Measurements from ENCODE around the gene MGME1.

The MGME1 gene, protein sequence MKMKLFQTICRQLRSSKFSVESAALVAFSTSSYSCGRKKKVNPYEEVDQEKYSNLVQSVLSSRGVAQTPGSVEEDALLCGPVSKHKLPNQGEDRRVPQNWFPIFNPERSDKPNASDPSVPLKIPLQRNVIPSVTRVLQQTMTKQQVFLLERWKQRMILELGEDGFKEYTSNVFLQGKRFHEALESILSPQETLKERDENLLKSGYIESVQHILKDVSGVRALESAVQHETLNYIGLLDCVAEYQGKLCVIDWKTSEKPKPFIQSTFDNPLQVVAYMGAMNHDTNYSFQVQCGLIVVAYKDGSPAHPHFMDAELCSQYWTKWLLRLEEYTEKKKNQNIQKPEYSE

DNA sequence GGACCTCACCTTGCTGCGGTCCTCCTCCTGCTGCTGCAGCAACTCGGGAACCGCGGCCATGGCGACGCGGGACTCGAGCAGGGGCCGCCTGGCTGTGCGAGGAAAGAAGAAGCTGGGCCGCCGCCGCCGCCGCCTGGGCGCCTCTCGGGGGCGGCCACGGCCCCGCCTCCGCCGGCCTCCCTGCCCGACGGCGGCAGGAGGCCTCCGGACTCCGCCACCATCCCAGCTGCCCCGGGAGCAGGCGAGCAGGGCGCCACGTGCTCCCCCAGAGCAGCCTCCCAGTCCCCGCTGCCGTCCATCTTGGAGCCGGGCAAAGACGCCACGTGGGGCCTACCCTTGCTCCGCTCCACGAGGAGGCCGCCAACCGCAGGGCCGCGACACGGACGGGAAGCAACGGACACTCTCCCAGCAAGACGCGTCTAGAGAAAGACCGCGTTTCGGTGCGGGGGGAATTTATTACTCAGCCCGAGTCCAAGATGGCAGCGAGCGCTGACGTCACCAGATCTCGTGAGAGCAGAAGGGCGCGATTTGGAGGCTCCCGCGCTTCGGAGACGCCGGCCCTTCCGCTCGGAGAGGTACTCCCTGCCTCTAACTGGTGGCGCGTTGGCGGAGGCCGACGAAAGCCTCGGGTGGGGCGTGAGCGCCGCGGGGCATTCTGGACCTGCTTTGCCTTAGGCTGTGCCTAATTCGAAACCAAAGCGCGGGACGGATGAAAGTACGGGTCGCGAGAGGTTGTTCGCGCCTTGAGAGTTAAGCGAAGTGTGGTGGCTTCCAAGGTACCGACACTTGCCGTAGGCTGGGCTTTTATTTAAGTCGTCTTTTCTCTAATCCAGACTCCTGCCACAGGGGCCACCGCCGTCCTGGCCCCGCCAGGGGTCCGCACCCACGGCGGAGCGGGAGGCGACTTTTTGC lies at the start of gene MGME1, which contains the start of gene SNX5:
MGME1 (plus strand) TSS at position 653 of the 912 bp plus-strand sequence. CDS start 842 bp downstream, outside the sequence.
SNX5 (minus strand) TSS at position 429 of the 912 bp plus-strand sequence; CDS start at position 60, 369 bp downstream.
- peak; percentile 91 for DNase-seq

DNA sequence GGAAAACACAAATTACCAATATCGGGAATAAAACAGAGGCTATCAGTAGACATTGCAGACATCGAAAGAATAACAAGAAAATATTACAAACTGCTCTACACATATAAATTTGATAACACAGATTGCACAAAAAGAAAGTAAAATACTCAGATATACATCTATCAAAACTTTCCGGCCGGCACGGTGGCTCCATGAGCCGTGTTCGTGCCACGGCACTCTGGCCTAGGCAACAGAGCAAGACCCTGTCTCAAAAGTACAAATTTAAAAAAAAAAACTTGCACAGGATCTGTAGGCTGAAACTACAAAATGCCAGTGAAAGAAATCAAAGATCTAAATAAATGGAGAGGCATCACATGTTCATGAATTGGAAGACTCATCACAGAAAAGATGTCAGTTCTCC lies 49.7 kb upstream of the MGME1 start:
- no peak for DNase-seq

DNA sequence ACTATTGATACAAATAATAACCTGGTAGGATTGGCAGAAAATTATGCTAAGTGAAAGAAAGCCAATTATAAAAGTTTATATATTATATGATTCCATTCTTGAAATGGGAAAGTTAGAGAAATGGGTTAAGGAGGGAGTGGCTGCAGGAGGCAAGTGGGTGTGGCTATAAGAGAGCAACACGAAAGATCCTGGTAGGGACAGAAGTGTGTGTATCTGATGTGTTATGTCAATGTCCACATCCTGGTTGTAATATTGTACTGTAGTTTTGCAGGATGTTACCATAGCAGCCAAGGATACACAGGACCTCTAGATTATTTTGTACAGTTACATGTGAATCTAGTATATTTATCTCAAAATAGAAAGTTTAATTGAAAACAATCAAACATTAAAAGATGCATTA lies 47.0 kb upstream of the MGME1 start:
- DNase-seq, result no peak

DNA sequence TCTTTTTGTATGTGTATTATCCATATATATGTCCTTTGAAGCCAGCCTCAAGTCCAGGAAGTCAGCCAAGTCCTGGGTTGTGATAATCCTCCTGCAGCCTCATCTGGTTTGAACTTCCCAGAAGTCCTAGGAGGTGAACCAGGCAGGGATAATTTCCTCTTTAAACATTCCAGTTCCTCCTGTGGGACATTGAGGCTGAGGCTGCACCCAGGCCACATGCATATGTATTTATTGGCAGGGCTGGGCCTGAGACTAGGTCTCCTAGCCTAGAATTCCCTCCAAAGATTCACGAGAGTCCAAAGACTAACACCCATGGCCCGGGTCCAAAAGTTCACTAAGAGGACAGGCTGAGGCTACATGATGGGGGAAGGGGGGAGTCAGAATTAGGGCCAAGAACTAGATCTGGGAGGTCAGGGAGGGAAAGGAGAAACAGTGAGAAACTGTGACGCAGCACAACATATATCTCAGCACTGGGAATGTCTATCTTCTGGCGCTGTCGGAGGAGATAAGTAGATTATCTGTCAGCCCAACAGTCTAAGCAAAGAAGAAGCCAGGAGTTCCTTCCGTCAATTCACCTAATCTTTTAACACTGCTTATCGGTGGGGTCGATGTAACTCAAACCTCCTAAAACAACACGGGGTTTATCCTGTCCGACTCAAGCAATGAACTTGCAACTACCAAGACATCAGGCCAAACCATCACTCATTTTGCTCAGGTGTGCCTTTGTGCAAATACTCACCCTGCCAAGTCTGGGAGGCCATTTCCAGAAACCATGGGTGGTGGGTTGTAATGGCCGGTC lies 43.5 kb upstream of the MGME1 start:
- DNase-seq, result no peak

DNA sequence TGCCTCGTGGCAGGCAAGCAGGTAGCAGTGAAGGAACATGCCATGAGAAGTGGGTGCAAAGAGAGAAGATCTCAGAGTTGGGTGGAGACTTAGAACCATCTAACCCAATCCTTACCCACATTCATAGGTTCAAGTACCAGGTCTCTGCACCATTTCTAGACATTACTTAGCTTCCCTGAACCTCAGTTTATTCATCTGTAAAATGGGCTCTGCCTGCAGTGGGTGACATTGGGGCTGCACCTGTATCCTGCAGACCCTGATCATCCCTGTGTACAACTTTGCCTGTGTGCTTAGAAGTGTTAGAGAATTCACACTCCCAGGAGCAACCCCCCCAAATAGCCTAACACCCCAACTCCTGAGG lies 42.9 kb upstream of the MGME1 start:
- no peak for DNase-seq

DNA sequence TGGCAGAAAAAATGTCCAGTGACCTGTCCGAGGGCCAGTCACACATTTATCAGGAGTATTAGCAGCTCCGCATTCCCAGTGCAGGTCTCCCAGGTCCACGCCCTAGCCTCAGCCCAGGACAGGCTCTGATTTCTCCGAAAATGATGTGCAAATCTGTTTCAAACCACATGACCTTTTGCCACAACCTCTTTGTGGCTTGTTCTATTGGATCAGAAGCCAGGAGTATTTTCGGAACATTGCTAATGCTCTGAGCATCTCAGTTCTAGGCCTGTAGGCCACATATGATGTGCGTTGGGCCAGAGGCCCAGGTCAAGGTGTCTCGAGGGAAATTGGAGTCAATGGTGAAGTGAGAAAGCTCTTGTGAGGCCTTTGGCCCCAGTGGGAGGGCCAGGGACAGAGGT lies 40.6 kb upstream of the MGME1 start:
- no peak for DNase-seq

DNA sequence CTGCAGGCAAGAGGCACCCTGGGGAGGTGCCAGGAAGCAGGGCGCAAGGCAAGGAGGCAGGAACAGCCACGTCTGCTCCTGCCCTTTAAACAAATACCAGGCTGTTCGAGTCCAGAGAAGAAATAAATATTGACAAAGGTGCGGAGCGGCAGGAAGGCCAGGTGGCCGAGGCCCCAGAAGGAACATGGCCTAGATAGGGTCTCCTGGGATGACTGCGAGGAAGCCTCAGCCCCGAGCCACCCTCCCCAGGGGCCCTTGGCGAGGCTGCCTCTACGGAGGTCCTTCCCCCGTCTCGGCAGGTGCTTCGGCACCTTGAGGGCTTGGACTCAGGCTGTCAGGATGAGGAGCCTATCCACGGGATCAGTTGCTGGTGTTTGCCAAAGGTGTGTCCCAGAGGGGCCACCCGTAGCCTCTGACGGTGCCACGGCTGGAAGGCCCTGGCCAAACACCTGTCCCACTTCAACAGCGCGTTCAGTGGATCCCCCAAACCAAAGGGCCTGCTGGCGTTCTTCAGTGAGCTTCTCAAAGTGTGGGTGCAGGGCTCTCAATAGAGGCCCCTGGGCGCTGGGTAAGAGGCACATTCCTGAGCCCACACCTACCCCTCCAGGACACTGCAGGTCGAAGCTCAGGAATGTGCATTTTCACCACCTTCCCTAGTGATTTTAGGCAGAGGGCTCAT lies 40.0 kb upstream of the MGME1 start:
- peak; percentile 29 for DNase-seq

DNA sequence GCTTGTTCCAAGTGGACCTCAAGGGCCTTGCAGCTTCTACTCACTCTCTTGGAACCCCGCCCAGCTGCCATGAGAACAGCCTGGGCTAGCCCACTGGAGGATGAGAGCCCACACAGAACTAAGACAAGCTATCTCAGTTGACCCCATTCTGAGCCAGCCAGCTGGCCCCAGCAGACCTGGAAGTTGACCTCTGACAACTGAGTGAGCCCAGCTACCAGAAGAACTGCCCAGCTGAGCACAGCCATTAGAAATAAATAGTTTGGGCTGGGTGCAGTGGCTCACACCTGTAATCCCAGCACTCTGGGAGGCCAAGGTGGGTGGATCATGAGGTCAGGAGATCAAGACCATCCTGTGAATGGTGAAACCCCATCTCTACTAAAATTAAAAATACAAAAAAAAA lies 37.3 kb upstream of the MGME1 start:
- no peak for DNase-seq

DNA sequence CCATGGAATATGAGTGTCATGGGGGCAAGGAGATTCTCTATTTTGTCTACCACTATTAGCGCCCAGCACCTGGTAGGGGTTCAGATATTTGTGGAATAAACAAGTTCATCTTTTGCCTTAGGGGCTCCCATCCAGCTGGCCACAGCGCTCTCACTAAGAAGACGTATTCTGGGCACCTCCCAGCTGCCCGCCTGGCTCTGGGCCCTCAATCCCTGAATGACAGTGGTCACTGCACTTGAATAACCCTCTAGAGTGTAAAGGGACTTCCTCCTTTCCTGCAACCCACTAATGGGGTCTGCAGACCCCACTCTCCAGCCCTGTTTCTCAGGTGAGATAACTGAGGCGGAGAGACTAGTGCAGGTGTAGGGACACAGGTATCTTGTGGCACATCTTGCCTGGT lies 36.4 kb upstream of the MGME1 start:
- no peak for DNase-seq

DNA sequence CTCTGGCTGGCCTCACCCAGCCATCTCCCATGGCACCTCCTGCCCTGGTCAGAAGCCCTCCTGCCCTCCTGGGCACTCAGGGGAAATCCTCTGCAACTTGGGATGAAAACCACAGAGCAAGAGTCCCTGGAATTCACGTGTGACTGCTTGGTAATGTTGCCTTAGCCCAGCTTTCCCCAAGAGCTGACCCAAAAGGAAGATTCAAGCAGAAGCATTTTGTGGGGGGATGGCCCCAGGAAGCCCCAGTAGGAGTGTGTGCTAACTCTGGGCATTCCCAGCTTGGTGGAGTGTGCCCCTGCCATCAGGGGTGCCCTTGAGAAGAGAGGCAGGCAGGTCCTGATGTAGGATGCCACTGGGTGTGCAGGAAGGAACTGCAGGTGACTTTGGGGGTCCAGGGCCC lies 35.7 kb upstream of the MGME1 start:
- no peak for DNase-seq

DNA sequence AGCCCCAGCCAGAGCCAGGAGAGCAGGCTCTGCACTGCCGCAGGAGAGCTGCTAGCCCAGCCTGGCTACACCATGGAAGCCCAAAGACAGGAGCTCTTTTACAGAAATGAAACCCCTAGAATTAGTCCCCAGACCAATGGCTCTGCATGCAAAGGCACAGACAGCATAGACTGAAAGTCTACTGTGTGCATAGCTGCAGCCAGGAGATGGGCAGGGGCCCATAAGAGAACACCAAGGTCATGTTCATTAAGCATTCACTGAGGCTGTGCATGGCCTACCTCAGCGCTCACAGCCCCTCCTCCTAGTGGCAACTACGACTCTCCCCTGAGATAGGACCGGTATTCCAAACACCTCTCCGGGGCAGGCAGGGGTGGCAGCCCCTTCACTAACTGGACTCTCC lies 35.1 kb upstream of the MGME1 start:
- no peak for DNase-seq

DNA sequence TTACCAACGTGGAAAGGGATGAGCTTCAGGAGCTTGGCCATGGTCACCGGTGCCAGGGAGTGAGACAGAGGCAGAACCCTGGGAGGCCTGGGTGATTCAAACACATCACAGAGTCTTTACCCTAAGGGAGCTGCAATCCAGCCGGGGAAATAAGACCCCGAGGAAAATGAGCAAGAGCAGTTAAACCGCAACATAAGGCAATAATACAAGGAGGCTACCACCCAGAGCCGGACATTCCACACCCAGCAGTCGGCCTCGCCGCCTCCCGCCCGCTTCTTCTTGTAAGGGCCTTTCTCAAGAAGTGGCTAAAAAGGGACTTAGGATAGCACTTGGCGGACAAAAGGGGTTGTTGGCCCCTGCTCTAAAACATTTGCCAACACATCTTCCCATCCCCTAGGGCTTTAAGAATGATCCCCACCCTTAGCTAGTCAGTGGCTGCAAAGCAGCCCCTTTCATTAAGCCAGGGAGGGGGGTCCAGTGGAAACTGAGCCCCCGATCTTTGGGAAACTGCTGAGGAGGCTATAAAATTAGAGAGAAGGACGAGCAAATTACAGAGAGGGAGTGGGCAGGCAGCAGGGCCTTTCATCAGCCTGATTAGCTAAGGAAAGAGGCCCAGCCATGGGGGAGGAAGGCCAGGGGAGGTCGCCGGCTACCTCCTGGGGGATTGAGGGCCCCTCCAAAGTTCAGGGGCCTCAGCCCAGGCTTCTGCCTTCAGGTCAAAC lies 34.5 kb upstream of the MGME1 start:
- no peak for DNase-seq

DNA sequence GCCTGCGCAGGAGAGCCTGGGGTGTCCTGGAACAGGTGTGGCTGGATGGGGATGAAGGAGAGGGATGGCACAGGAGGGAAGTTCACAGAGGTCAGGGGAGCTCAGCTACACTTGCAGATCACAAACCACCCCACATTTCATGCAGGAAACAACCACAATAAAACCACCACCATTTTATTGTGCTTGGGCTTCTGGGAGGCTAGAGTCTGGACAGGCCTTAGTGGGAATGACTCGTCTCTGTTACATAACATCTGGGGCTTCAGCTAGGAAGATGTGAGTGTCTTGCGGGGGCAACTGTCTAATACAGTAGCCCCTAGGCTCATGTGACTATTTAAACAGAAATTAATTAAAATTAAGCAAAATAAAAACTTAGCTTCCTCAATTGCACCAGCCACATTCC lies 33.6 kb upstream of the MGME1 start:
- no peak for DNase-seq

DNA sequence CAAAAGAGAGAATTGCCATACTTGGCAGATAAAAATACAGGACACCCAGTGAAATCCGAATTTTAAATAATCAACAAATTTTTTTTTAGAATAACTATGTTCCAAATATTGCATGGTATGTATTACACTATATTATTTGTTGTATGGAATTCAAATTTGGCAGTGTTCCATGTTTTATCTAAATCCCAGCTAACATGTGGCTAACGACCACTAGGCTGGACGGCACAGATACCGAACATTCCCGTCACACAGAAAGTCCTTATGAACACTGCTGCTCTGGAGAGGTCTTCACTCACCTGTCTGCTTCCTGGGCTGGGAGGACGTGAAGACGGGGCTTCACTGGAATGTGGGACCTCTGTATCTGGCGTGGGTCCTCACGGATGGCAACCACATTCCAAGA lies 33.1 kb upstream of the MGME1 start:
- no peak for DNase-seq

DNA sequence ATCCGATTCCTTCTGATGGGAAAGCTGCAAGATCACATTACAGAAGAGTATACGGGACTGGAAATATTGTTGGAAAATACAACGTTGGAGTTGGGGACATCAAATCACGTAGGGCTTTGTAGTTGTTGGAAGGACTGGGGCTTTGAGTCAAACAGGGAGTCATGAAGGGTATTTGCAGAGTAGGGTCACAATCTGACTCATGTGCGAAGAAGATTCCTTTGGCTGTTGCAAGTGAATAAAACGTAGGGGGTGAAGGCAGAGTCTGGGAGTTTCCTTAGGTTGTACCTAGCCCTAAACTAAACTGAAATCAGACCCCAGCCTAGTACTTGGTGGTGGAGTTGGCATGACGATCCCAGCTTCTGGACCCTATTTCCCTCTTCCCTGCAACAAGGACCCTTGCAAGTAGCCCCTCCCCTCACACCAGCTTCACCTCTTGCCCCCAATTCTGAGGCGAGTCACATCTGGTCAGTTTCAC lies 32.5 kb upstream of the MGME1 start:
- DNase-seq, result no peak

DNA sequence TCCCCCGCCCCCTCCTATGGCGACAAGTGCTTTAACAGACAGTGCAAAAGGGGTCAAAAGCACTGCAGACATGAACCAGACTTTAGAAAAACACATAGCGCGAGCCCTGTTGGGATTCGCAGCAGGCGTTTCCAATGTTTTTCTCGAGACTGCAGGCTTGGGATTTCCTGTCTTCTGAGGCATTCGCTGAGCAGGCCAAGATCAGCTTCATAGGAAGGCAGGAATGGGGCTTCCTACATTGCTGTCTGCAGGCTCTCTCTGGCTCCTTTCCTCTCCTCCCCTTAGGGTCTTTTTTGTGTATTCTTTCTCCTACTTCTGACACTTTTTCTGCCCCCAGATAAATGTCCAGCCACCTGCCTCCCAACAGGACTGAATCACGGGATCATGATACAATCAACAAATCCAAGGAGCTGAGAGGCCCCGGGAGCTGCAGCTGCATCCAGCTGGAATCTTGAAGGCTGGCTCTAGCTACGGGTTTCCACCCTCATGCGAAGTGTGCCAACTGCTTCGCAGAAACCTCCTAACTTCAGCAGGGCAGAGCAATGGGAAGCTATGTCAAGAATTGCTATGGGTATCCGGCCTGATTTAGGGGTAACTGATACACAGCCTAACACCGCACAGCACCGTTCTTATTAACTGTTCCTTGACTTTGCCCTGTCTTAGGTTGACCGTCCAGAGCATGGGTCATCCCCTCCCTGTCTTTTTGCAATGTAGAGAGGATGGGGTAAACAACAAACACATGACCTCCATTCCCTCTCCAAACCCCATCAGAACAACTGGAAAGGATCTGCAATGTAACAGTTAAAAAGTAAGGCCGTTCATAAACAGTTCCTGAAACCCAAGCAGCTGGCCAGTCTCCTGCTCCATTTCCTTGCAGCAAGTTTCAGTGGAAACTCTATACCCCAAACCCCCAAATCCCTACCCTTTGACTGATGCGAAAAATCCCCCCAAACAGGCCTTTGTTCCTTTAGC lies 31.8 kb upstream of the MGME1 start:
- no peak for DNase-seq

DNA sequence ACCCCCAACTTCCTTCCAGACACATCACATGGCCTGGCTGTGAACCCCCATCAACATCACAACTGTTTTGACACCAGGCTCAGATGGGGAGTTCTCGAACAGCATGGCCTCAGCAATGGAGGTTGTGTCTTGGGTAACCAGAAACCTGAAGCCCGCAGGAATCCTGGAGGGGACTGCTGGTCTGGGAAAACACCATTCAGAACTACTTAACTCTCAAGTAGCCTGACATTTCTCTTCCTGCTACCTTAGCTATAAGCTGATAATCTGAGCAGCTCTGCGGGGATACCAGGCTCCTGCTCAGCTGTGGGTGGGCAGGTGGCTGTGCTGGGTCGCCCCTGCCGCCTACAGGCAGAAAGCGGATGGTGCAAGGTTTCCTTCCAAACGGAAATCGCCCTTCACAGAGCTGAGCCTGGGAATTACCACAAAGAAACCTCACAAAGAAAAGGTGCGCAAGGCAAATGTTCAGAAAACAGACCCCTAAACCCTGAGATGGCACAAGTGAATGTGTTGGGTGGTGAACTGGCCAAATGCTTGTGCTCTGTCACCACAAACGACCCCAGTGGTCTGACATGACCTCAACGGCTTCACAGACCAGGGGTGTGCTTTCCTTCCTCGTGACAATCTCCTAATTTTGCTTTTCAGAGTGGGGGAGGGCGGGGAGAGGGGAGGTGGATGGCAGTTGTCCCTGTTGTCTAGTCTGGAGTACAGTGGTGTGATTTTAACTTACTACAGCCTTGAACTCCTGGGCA lies 29.8 kb upstream of the MGME1 start:
- DNase-seq, result peak; percentile 46

DNA sequence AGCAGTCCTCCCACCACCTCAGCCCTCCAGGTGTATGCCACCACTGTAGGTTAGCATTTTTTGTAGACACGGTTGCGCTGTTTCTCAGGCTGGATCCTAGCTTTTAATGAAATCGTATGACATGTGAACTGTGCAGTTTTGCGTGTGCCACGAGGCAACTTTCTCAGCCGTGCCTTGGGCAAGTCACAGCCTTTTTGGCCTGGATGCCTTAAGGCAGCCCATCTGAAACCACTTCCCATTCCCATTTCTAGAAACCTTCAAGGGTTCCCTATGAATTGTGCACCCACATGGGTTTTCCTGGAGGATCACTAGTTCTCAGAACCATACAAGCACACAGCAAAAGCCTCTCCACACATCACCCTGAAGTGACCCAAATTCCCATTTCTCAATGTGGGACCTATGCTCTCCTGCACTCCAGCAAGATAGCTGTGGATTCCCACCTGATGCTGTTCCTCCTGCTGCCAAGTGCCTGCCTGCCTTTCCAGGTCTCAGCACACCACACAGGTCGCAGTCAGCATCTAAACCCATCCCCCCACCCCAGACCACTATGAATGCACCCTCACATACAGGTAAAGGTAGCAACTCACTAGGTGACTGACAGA lies 29.1 kb upstream of the MGME1 start:
- no peak for DNase-seq

DNA sequence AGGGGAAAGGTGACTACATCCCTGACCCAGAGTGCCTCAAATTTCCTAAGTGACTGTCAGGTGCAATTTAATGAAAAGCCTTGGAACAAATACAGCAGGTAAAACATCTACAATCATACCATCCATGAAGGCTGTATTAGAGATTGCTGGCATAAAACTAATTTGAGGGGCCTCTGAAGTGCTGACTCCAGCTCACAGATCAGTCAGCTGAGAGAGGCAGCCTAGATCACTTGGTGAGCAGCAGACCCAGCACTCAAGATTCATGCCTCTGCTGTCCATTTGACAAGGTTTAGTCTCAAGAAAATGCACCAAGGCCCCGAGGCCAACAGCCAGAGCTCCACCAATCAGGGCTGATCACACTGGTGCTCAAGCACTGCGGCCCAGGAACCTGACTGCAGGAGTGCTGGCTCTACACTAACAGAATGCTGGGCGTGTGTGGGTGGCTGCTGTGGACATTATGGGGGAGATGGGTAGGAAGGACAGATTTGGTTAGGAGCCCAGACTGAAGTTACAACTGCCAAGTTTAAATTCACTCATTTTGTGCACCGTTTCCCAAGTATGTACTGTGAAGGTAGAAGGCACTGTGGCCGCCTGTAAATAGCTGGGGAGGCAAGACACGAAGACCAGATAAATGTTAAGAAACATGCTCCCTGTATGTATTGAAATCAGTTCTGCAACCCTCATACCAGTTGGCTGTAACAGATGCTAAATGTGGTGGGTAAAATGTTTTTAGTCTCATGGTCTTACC lies 28.4 kb upstream of the MGME1 start:
- DNase-seq, result no peak
